AG04450 (cell line): ENCODE results near the gene E2F4. TPM values are rescaled to one million over a fixed set of nuclear protein-coding genes. Genes with fewer than 3 reads are reported as not detected.
A peak's percentile ranks its signal among the peaks of the same experiment; 100 is the strongest.

Experiments
- CTCF ChIA-PET: fragments of 300-600, 350-600 bp; formaldehyde crosslinking; extraction: SDS; loops from one replicate; lab custom pipeline; 2022; ENCODE audit warnings: antibody characterized with exemption, inconsistent platforms; lab: Charles Lee
- POLR2A ChIA-PET: fragments of 350-600 bp; formaldehyde crosslinking; extraction: SDS; loops from one replicate; lab custom pipeline; 2021; ENCODE audit warnings: antibody characterized with exemption, inconsistent platforms; lab: Yijun Ruan, JAX
- DNase-seq: peaks from one replicate; pipeline ENCODE4 v3.0.0-alpha.2; 2011; ENCODE audit warnings: low read depth, low spot score
- H3K27ac ChIP-seq: one replicate; pipeline ENCODE4 v1.5.1; 2012; ENCODE audit warnings: low read depth, low read length, control low read depth
- H3K27me3 ChIP-seq: one replicate; pipeline ENCODE4 v1.6.0; 2012; ENCODE audit warnings: low read length; ENCODE audit not compliant: control insufficient read depth, insufficient read depth
- H3K4me3 ChIP-seq: 2 replicates; pipeline ENCODE4 v1.5.1; 2011; ENCODE audit warnings: mild to moderate bottlenecking, low read depth, low read length, control low read depth
- H3K9me3 ChIP-seq: 2 replicates; pipeline ENCODE4 v1.5.1; 2012; ENCODE audit warnings: low read length; ENCODE audit not compliant: control insufficient read depth, insufficient read depth
- CTCF ChIP-seq: IDR thresholded peaks from 2 replicates; pipeline ENCODE4 v1.5.1; 2011; ENCODE audit warnings: low read depth, low read length, control low read depth, inconsistent platforms
- polyA plus RNA-seq: library from polyadenylated mRNA; depleted of rRNA; stranded (reverse); fragments of >200 nt; gene quantifications from 2 replicates; pipeline ENCODE4 v1.2.3, GENCODE V29; 2011

Gene E2F4
- polyA plus RNA-seq, 1 experiment = 50.0 TPM

DNA sequence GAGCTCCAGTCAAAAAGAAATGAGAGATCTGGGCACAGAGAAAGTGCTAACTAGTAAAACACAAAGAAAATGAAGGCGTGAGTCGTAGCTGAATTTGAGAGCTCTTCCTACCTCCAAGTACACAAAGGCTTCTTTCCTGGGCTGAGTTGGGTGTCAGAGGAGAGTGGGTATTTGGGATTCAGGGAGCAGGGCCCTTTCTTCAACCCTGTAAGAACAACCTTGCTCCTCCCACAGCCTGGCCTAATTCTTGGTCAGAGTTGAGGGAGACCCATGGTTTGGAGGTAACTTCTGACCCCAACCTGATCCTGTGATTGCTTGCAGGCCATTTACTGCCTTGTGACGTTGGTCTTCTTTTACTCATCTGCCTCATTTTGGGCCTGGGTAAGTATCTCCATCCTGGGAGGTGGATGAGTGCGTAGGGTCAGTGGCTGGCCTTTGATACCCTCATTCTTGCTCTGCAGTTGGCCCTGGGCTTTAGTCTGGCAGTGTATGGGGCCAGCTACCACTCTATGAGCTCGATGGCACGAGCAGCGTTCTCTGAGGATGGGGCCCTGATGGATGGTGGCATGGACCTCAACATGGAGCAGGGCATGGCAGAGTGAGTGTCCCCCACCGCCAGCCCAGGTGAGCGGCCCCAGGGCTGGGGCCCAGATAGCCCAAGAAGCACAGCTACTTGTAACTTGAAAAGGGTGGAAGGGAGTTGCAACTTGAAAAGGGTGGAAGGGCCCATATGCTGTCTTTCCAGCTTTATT is 36.3 kb downstream of the E2F4 start:
- no peak overlapping the region for H3K27ac ChIP-seq
- H3K27me3 ChIP-seq = no peaks in the 10 kb centered on the region
- ChIA-PET POLR2A (interaction anchor here (1.6 to 2.2 kb wide), 7 partner anchors 8 to 49 kb away, joined by 7 to 12 read pairs (median 8); partner anchors contain the start of genes ELMO3 and FHOD1), CTCF (no interaction called here)
- H3K9me3 ChIP-seq = no peaks in the 10 kb centered on the region; the same call in 1 of the 2 replicates
- TF ChIP-seq CTCF = no peak
- DNase-seq = no peak
- peak overlapping the region; percentile 99 for H3K4me3 ChIP-seq

GRCh38 chr16:67228905-67229304 is 37.0 kb downstream of the E2F4 start:
- TF ChIP-seq CTCF = no peak
- Histone ChIP-seq H3K9me3 (no peaks in the 10 kb centered on the region; the same call in 1 of the 2 replicates), H3K27ac (no peak overlapping the region), H3K4me3 (no peak overlapping the region), H3K27me3 (no peaks in the 10 kb centered on the region)
- no peak for DNase-seq
- CTCF ChIA-PET = no interaction called here
- POLR2A ChIA-PET = no interaction called here

- ChIA-PET CTCF (no interaction called here), POLR2A (interaction anchor here (0.8 to 1.9 kb wide), 3 partner anchors 11 to 17 kb away, joined by 3 to 6 read pairs (median 3); partner anchors contain the start of gene FHOD1)
- no peak overlapping the region for H3K4me3 ChIP-seq
- H3K27me3 ChIP-seq = no peaks in the 10 kb centered on the region
- H3K27ac ChIP-seq = no peak overlapping the region
- TF ChIP-seq CTCF = no peak
- no peaks in the 10 kb centered on the region; the same call in 1 of the 2 replicates for H3K9me3 ChIP-seq
- DNase-seq = no peak
Observed at GRCh38 chr16:67229906-67230808, 38.2 kb downstream of the E2F4 start.

GRCh38 chr16:67230809-67231660 is 39.1 kb downstream of the E2F4 start:
- no peak for DNase-seq
- no peaks in the 10 kb centered on the region for H3K27me3 ChIP-seq
- no peak for TF ChIP-seq CTCF
- no peak overlapping the region for H3K4me3 ChIP-seq
- POLR2A ChIA-PET = interaction anchor here (0.6 to 1.9 kb wide), 7 partner anchors 9 to 363 kb away, joined by 3 to 6 read pairs (median 3); partner anchors contain the start of gene FHOD1
- H3K27ac ChIP-seq = no peak overlapping the region
- H3K9me3 ChIP-seq = no peaks in the 10 kb centered on the region; the same call in 1 of the 2 replicates
- CTCF ChIA-PET = interaction anchor here (0.5 kb wide), 1 partner anchor 163 kb away, joined by 6 read pairs; no protein-coding TSS in a partner anchor
